ENCODE results near the gene ZNF440. TPM values are rescaled to one million over a fixed set of nuclear protein-coding genes. Genes with fewer than 3 reads are reported as not detected.
A peak's percentile ranks its signal among the peaks of the same experiment; 100 is the strongest.
"Not testable (repeated sequence)": the region's sequence is repeated elsewhere in the genome, so short reads cannot be mapped to it uniquely, and the experiment has no call there.

The ZNF440 gene
- total RNA-seq, 4 donors from 2014 or later = 54.1 to 81.2 (median 62.7) TPM

DNA sequence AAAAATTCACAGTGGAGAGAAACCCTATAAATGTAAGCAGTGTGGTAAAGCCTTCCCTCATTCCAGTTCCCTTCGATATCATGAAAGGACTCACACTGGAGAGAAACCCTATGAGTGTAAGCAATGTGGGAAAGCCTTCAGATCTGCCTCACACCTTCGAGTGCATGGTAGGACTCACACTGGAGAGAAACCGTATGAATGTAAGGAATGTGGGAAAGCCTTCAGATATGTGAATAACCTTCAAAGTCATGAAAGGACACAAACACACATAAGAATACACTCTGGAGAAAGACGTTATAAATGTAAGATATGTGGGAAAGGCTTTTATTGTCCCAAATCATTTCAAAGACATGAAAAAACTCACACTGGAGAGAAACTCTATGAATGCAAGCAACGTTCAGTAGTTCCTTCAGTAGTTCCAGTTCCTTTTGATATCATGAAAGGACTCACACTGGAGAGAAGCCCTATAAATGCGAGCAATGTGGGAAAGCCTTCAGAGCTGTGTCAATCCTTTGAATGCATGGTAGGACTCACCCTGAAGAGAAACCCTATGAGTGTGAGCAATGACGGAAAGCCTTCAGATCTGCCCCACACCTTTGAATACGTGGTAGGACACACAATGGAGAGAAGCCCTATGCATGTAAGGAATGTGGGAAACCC is 18.3 kb downstream of the ZNF440 start:
- H3K9me3 ChIP-seq = peaks cover 34% of the 10 kb centered on the region
- DNase-seq (ENCODE audit: low spot score in 2 of 2) = no peak
- H3K27ac ChIP-seq = no peak overlapping the region
- H3K4me1 ChIP-seq = no peaks in the 10 kb centered on the region
- no peaks in the 10 kb centered on the region for H3K27me3 ChIP-seq
- no peak overlapping the region for H3K4me3 ChIP-seq
- no peak for TF ChIP-seq POLR2A (IDR thresholded peaks at IDR 0.05)
- TF ChIP-seq POLR2AphosphoS5 (IDR thresholded peaks at IDR 0.05) = no peak
- no peak for TF ChIP-seq EP300 (IDR thresholded peaks at IDR 0.05)
- TF ChIP-seq CTCF (IDR thresholded peaks at IDR 0.05) = no peak
- WGBS = 96% methylated on average over 8 of the region's 8 CpGs
- peaks cover 48% of the 10 kb centered on the region for H3K36me3 ChIP-seq

DNA sequence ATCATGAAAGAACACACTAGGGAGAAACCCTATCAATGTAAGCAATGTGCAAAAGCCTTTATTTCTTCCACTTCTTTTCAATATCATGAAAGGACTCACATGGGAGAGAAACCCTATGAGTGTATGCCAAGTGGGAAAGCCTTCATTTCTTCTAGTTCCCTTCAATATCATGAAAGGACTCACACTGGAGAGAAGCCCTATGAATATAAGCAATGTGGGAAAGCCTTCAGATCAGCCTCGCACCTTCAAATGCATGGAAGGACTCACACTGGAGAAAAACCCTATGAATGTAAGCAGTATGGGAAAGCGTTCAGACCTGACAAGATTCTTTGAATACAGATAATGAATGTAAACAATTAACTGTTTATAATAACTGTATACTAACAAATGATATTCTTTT is 19.5 kb downstream of the ZNF440 start:
- DNase-seq (ENCODE audit: low spot score in 2 of 2) = no peak
- WGBS = 98% methylated on average over 2 of the region's 2 CpGs

GRCh38 chr19:11835626-11836066 is 21.6 kb downstream of the ZNF440 start:
- H3K27ac ChIP-seq; H3K4me1 ChIP-seq; DNase-seq (ENCODE audit: low spot score in 2 of 2); H3K4me3 ChIP-seq; H3K27me3 ChIP-seq: not testable (repeated sequence)
- Histone ChIP-seq H3K9me3 (peaks cover 34% of the 10 kb centered on the region), H3K36me3 (peaks cover 36% of the 10 kb centered on the region)
- WGBS = 95% methylated on average over 2 of the region's 2 CpGs

More for the DNA sequence above, 19.5 kb downstream of the ZNF440 start:
- TF ChIP-seq POLR2A (IDR thresholded peaks at IDR 0.05) (no peak), CTCF (IDR thresholded peaks at IDR 0.05) (no peak), POLR2AphosphoS5 (IDR thresholded peaks at IDR 0.05) (no peak), EP300 (IDR thresholded peaks at IDR 0.05) (no peak)
- H3K27me3 ChIP-seq = no peaks in the 10 kb centered on the region
- H3K4me1 ChIP-seq = no peaks in the 10 kb centered on the region
- H3K9me3 ChIP-seq = peaks cover 34% of the 10 kb centered on the region
- peaks cover 46% of the 10 kb centered on the region for H3K36me3 ChIP-seq
- no peak overlapping the region for H3K27ac ChIP-seq
- no peak overlapping the region for H3K4me3 ChIP-seq

- Histone ChIP-seq H3K27ac (no peak overlapping the region), H3K9me3 (no peaks in the 10 kb centered on the region), H3K4me1 (peaks cover 9% of the 10 kb centered on the region), H3K27me3 (no peaks in the 10 kb centered on the region), H3K36me3 (no peaks in the 10 kb centered on the region), H3K4me3 (no peak overlapping the region)
- no peak for DNase-seq (ENCODE audit: low spot score in 2 of 2)
- TF ChIP-seq CTCF (IDR thresholded peaks at IDR 0.05) = no peak
- no peak for TF ChIP-seq POLR2AphosphoS5 (IDR thresholded peaks at IDR 0.05)
- TF ChIP-seq POLR2A (IDR thresholded peaks at IDR 0.05) = no peak
- TF ChIP-seq EP300 (IDR thresholded peaks at IDR 0.05) = no peak
- 41% methylated on average over 2 of the region's 2 CpGs for WGBS
Observed at GRCh38 chr19:11843722-11844121, 29.6 kb downstream of the ZNF440 start.

DNA sequence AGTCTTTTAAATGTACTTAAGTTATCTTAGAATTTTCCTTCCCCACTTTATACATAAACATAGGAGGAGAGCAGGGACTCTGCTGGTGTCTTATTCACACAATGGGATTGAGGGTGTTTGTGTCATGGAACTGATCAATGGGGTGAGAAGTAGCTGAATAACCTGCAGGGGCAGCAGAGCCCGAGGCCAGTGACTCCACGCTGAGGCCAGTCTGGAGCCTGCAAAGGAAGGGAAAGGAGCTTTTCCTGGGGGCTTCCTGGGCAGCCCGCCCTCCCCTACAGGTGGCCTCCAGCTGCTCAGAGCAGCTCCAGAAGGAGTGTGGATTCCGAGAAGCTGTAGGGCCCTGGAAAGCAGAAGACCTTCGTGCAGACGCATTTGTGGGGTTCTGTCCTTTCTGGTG is 33.5 kb downstream of the ZNF440 start:
- H3K27me3 ChIP-seq; DNase-seq (ENCODE audit: low spot score in 2 of 2); H3K36me3 ChIP-seq; H3K9me3 ChIP-seq; H3K27ac ChIP-seq; H3K4me3 ChIP-seq: not testable (repeated sequence)
- 59% methylated on average over 6 of the region's 6 CpGs for WGBS
- H3K4me1 ChIP-seq = peaks cover 22% of the 10 kb centered on the region

GRCh38 chr19:11848200-11848593 is 34.1 kb downstream of the ZNF440 start:
- no peaks in the 10 kb centered on the region for H3K27me3 ChIP-seq
- H3K4me1 ChIP-seq = peaks cover 22% of the 10 kb centered on the region
- DNase-seq (ENCODE audit: low spot score in 2 of 2) = no peak
- H3K4me3 ChIP-seq = peak overlapping the region; percentile 70
- TF ChIP-seq POLR2A (IDR thresholded peaks at IDR 0.05) (no peak), EP300 (IDR thresholded peaks at IDR 0.05) (no peak), CTCF (IDR thresholded peaks at IDR 0.05) (no peak), POLR2AphosphoS5 (IDR thresholded peaks at IDR 0.05) (no peak)
- 38% methylated on average over 11 of the region's 11 CpGs for WGBS
- H3K27ac ChIP-seq = peak overlapping the region; percentile 65
- no peaks in the 10 kb centered on the region for H3K36me3 ChIP-seq
- no peaks in the 10 kb centered on the region for H3K9me3 ChIP-seq

All from suprapubic skin (tissue), 4 donors.